ENCODE data around the gene PLXNA1.

DNA sequence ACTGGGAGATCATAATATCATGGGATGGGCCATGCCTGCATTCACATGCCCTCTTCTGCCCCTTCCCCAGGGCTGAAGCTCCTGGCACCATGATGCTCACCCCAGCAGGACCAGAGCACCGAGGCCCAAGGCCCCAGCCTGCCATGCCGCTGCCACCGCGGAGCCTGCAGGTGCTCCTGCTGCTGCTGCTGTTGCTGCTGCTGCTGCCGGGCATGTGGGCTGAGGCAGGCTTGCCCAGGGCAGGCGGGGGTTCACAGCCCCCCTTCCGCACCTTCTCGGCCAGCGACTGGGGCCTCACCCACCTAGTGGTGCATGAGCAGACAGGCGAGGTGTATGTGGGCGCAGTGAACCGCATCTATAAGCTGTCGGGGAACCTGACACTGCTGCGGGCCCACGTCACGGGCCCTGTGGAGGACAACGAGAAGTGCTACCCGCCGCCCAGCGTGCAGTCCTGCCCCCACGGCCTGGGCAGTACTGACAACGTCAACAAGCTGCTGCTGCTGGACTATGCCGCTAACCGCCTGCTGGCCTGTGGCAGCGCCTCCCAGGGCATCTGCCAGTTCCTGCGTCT, 5.6 kb downstream of the PLXNA1 start:
- TF ChIP-seq, protein P1, sequence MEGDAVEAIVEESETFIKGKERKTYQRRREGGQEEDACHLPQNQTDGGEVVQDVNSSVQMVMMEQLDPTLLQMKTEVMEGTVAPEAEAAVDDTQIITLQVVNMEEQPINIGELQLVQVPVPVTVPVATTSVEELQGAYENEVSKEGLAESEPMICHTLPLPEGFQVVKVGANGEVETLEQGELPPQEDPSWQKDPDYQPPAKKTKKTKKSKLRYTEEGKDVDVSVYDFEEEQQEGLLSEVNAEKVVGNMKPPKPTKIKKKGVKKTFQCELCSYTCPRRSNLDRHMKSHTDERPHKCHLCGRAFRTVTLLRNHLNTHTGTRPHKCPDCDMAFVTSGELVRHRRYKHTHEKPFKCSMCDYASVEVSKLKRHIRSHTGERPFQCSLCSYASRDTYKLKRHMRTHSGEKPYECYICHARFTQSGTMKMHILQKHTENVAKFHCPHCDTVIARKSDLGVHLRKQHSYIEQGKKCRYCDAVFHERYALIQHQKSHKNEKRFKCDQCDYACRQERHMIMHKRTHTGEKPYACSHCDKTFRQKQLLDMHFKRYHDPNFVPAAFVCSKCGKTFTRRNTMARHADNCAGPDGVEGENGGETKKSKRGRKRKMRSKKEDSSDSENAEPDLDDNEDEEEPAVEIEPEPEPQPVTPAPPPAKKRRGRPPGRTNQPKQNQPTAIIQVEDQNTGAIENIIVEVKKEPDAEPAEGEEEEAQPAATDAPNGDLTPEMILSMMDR (IDR thresholded peaks at IDR 0.05), result no peak
- no peak for TF ChIP-seq POLR2A (IDR thresholded peaks at IDR 0.05)

Measured in uterus (tissue), 2 donors.